HepG2 (cell line): ENCODE measurements around the gene COLQ. TPM values are rescaled to one million over a fixed set of nuclear protein-coding genes. Genes with fewer than 3 reads are reported as not detected.

ENCODE experiments used
- BHLHE40 ChIP-seq: IDR thresholded peaks from 2 replicates; pipeline ENCODE4 v1.6.1; 2011; ENCODE audit warnings: low read length, improper control_type of control experiment
- GABPA ChIP-seq, 2 experiments: IDR thresholded peaks; 2 replicates each; pipeline ENCODE4 v1.6.1; 2011 to 2016; ENCODE audit warnings: low read depth in 2 of 2, low read length in 1 of 2, missing biosample characterization in 1 of 2, missing genetic modification characterization in 1 of 2
- NKX3-1 ChIP-seq: sonication (generic); formaldehyde crosslinking; IDR thresholded peaks from 2 replicates; pipeline ENCODE4 v1.5.0; 2020; ENCODE audit warnings: missing genetic modification reagents
- SMAD9 ChIP-seq: sonication (generic); formaldehyde crosslinking; IDR thresholded peaks from 2 replicates; pipeline ENCODE4 v1.5.1; 2020; ENCODE audit warnings: mild to moderate bottlenecking, missing genetic modification reagents
- ZNF263 ChIP-seq: sonication (generic); formaldehyde crosslinking; IDR thresholded peaks from 2 replicates; pipeline ENCODE4 v1.4.0; 2020; ENCODE audit warnings: missing genetic modification reagents
- polyA plus RNA-seq, 8 experiments: library from polyadenylated mRNA; depleted of rRNA in 3 of 8; stranded (reverse) in 7 of 8; unstranded in 1 of 8; fragments of >200 nt; fragmentation: Illumina TruSeq in 4 of 8; extraction: Trizol in 4 of 8; gene quantifications; 2 replicates each; pipeline versions ENCODE4 v1.2.1 to v1.2.3, GENCODE V29; 2011 to 2016; ENCODE audit warnings: low read depth in 4 of 8, missing spikeins in 1 of 8, mixed read lengths in 1 of 8; ENCODE audit not compliant: insufficient read depth in 1 of 8
- total RNA-seq, 5 experiments: library from RNA; depleted of rRNA; stranded (reverse); fragments of >200 nt; fragmentation: Illumina TruSeq; extraction: Trizol; gene quantifications; 2 replicates each; pipeline ENCODE4 v1.2.3, GENCODE V29; 2016; ENCODE audit warnings: low read depth in 1 of 5
- TF ChIP-seq, protein P1 (sequence below): sonication (generic); formaldehyde crosslinking; IDR thresholded peaks from 2 replicates; pipeline ENCODE4 v1.4.0; 2020; ENCODE audit warnings: mild to moderate bottlenecking, missing genetic modification reagents
- TF ChIP-seq, protein P2 (sequence below): sonication (generic); formaldehyde crosslinking; IDR thresholded peaks from 2 replicates; pipeline ENCODE4 v1.4.0; 2020; ENCODE audit warnings: missing genetic modification reagents
- TF ChIP-seq, protein P3 (sequence below): sonication (generic); formaldehyde crosslinking; IDR thresholded peaks from 2 replicates; pipeline ENCODE4 v1.4.0; 2020; ENCODE audit warnings: missing genetic modification reagents, mild to moderate bottlenecking, borderline replicate concordance
- TF ChIP-seq, protein P4 (sequence below): IDR thresholded peaks from 2 replicates; pipeline ENCODE4 v1.6.1; 2016
- TF ChIP-seq, protein P5 (sequence below): sonication (generic); formaldehyde crosslinking; IDR thresholded peaks from 2 replicates; pipeline ENCODE4 v1.8.1; 2023; ENCODE audit warnings: mild to moderate bottlenecking, moderate library complexity, missing genetic modification reagents

COLQ gene
- total and polyA plus RNA-seq, 2 of the 13 experiments (the other 11 are each of a cell fraction or from before 2014, with no cell fraction given): 0.31 to 0.46 TPM

DNA sequence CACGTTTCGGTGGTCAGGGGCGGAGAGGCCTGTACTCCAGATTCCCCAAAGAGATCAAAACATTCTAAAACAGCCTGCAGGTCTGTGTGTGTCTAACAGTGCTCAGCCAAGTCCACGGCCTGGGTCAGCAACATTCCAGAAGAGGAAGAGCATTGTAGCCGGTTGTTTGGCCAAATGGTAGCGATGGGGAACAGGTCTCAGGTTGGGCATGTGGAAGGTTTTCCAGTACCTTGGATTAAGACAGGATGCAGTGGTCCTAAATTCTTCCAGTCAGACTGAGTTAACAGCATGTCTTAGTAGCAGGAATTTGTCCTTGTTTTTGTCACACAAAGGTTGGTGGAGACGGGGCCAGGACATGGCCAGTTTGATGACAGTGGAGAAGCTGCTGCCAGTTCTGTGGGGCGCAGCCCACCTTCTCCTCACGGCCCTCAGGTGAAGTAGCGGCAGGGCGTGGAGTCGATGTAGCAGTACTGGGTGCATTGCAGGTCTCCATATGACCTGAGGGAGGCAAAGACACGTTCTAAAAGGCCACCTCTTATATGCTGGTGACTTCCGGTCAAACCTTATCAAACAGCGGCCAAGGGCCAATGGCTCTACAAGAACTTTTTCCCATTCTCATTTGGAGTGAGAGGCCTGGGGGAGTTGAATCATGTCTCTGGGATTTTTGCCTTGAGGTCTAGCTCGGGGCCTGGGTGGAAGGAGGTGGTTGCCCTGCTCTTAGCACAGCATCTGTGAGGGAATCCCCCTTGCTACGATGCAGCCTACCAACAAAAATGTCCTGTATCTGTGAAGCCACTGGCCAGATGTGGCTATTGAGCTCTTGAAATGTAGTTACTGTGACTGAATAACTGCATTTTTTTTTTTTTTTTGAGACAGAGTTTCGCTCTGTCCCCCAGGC lies 70.0 kb downstream of the COLQ start (continued):
- TF ChIP-seq BHLHE40: no peak
- TF ChIP-seq ZNF263 (CRISPR knock-in tag): no peak
- no peak for TF ChIP-seq SMAD9 (CRISPR knock-in tag)
- no peak for TF ChIP-seq GABPA (IDR thresholded peaks at IDR 0.05; ENCODE audit: low read depth, low read length)
- no peak for TF ChIP-seq GABPA (CRISPR knock-in tag; IDR thresholded peaks at IDR 0.05; ENCODE audit: low read depth)
- TF ChIP-seq, protein P1, sequence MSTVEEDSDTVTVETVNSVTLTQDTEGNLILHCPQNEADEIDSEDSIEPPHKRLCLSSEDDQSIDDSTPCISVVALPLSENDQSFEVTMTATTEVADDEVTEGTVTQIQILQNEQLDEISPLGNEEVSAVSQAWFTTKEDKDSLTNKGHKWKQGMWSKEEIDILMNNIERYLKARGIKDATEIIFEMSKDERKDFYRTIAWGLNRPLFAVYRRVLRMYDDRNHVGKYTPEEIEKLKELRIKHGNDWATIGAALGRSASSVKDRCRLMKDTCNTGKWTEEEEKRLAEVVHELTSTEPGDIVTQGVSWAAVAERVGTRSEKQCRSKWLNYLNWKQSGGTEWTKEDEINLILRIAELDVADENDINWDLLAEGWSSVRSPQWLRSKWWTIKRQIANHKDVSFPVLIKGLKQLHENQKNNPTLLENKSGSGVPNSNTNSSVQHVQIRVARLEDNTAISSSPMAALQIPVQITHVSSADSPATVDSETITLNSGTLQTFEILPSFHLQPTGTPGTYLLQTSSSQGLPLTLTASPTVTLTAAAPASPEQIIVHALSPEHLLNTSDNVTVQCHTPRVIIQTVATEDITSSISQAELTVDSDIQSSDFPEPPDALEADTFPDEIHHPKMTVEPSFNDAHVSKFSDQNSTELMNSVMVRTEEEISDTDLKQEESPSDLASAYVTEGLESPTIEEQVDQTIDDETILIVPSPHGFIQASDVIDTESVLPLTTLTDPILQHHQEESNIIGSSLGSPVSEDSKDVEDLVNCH (CRISPR knock-in tag): no peak
- TF ChIP-seq, protein P2, sequence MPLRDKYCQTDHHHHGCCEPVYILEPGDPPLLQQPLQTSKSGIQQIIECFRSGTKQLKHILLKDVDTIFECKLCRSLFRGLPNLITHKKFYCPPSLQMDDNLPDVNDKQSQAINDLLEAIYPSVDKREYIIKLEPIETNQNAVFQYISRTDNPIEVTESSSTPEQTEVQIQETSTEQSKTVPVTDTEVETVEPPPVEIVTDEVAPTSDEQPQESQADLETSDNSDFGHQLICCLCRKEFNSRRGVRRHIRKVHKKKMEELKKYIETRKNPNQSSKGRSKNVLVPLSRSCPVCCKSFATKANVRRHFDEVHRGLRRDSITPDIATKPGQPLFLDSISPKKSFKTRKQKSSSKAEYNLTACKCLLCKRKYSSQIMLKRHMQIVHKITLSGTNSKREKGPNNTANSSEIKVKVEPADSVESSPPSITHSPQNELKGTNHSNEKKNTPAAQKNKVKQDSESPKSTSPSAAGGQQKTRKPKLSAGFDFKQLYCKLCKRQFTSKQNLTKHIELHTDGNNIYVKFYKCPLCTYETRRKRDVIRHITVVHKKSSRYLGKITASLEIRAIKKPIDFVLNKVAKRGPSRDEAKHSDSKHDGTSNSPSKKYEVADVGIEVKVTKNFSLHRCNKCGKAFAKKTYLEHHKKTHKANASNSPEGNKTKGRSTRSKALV (CRISPR knock-in tag): no peak
- TF ChIP-seq, protein P3, sequence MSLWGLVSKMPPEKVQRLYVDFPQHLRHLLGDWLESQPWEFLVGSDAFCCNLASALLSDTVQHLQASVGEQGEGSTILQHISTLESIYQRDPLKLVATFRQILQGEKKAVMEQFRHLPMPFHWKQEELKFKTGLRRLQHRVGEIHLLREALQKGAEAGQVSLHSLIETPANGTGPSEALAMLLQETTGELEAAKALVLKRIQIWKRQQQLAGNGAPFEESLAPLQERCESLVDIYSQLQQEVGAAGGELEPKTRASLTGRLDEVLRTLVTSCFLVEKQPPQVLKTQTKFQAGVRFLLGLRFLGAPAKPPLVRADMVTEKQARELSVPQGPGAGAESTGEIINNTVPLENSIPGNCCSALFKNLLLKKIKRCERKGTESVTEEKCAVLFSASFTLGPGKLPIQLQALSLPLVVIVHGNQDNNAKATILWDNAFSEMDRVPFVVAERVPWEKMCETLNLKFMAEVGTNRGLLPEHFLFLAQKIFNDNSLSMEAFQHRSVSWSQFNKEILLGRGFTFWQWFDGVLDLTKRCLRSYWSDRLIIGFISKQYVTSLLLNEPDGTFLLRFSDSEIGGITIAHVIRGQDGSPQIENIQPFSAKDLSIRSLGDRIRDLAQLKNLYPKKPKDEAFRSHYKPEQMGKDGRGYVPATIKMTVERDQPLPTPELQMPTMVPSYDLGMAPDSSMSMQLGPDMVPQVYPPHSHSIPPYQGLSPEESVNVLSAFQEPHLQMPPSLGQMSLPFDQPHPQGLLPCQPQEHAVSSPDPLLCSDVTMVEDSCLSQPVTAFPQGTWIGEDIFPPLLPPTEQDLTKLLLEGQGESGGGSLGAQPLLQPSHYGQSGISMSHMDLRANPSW (CRISPR knock-in tag): no peak
- TF ChIP-seq, protein P4, sequence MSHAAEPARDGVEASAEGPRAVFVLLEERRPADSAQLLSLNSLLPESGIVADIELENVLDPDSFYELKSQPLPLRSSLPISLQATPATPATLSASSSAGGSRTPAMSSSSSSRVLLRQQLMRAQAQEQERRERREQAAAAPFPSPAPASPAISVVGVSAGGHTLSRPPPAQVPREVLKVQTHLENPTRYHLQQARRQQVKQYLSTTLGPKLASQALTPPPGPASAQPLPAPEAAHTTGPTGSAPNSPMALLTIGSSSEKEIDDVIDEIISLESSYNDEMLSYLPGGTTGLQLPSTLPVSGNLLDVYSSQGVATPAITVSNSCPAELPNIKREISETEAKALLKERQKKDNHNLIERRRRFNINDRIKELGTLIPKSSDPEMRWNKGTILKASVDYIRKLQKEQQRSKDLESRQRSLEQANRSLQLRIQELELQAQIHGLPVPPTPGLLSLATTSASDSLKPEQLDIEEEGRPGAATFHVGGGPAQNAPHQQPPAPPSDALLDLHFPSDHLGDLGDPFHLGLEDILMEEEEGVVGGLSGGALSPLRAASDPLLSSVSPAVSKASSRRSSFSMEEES (CRISPR knock-in tag): no peak
- TF ChIP-seq, protein P5, sequence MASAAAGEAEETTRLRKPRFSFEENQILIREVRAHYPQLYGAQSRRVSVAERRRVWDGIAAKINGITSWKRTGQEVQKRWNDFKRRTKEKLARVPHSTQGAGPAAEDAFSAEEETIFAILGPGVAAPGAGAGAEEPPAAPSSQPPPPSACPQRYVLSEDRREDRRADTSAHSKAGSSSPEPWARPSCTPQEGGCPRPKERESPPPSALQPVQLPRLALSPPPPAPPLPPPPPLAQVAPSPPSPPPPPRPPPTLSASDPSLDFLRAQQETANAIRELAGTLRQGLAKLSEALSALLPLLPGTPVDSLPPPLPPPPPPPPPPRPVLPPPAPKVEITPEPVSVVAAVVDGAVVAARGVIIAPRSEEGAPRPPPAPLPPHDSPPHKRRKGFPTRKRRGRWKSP (CRISPR knock-in tag): no peak
- TF ChIP-seq NKX3-1 (CRISPR knock-in tag): no peak
